ENCODE measurements around the gene BMERB1.
"Not testable (repeated sequence)": the region's sequence is repeated elsewhere in the genome, so short reads cannot be mapped to it uniquely, and the experiment has no call there.

The BMERB1 gene

DNA sequence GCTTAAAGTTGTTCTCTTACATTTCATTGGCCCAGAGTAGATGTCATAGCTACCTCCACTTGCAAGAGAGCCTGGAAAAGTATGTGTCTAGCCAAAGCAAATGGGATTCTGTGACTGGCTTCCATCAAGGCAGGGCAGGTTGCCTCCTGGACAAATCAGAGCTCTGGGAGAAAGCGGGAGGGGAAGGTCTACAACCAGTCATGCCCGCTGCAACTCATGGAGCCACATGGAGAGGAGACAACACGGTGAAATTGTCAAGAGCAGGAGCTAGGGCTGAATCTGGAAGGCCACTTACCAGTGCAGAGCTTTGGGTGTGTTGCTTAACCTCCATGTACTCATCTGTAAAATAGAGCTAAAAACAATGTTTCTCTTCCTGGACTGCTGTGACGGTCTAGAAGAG lies 124.8 kb downstream of the BMERB1 start:
- DNase-seq (ENCODE audit: low spot score): no peak

DNA sequence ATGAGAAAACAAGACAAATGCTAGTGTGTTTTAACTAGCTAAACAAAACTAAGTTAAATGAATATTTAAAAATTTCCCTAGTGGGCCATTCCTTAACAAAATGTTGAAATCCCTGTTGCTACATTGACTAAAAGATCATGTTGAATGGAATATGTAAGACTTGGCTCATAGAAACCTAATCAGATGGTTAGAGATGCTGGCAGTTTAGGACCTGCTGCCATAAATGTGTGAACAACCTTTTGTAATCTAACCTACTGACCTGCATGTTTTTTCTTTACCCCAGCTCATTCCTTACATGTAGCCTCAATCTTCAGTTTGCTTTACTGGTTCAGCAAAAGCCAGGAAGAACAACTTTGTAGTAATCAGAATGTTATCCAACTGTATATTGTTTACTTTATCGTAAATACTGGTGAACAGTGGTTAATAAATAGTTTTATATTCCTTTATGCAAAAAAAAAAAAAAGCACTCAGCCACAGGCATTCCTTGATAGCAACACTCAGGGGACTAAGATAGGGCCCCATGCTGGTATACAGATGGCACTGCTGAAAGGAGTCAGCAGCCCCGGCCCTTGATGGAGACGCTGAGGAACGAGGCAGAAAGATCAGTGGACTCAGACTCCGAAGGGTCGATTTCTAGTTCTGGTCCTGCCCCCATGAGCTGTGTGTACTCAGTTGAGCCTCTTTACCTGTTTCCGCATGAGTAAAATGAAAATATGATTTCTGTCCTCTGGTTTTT lies 130.4 kb downstream of the BMERB1 start:
- DNase-seq (ENCODE audit: low spot score): no peak

DNA sequence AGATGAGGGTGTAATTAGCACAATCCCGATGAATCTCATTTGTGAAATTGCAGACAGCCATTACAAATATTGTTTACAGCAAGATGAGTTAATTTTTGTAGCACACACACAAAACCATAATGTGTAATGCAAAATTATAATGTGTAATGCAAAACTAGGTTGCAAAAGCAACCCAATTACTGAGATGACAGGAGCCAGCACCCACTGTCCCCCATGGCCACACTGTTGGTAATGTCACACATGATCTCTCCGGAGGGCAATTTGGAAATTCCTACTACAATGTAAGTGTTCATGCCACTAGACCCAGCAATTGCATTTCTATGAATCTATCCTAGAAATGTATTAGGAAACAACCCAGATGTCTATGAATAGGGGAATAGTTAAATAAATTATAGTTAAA lies 131.7 kb downstream of the BMERB1 start:
- no peak for DNase-seq (ENCODE audit: low spot score)

DNA sequence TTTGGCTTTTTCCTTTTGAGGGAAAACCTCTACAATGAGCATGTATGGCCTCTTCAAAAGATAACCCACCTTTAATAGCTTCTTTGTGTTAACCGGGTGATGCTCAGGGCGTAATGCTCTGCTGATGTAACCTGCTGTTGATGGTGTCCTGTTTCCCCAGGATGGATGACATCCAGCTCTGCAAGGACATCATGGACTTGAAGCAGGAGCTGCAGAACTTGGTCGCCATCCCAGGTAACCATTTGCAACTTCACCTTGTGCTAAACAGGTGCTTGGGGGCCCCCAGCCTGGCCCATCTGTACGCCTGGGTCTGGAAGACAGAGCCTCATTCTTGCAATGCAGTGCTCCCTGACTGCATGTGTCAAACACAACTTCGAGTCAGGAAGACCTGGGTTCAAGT lies 133.4 kb downstream of the BMERB1 start:
- DNase-seq (ENCODE audit: low spot score): no peak

DNA sequence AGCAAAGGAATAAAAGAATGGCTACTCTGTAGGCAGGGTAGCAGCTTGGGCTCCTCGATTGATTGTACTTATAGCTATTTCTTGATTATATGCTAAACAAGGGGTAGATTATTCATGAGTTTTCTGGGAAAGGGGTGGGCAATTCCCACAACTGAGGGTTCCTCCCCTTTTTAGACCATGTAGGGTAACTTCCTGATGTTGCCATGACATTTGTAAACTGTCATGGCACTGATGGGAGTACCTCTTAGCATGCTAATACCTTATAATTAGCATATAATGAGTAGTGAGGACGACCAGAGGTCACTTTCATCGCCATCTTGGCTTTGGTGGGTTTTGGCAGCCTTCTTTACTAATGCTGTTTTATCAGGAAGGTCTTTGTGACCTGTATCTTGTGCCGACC lies 136.3 kb downstream of the BMERB1 start:
- DNase-seq (ENCODE audit: low spot score): not testable (repeated sequence)

DNA sequence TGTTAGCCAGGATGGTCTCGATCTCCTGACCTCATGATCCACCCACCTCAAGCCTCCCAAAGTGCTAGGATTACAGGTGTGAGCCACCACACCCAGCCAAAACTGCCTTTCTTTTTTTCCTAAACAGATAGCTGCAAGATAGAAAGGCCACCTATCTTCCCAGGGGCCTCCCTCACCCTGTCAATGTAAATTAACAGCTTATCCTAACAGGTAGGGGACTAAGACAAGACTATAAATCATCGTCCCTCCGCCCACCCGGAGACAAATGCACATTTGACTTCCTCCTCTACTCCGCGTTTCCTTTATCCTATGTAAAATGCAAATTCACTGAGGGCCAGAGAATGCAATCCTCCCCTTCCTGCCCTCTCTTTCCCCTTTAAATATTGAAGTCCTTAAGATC lies 137.2 kb downstream of the BMERB1 start:
- DNase-seq (ENCODE audit: low spot score): no peak

DNA sequence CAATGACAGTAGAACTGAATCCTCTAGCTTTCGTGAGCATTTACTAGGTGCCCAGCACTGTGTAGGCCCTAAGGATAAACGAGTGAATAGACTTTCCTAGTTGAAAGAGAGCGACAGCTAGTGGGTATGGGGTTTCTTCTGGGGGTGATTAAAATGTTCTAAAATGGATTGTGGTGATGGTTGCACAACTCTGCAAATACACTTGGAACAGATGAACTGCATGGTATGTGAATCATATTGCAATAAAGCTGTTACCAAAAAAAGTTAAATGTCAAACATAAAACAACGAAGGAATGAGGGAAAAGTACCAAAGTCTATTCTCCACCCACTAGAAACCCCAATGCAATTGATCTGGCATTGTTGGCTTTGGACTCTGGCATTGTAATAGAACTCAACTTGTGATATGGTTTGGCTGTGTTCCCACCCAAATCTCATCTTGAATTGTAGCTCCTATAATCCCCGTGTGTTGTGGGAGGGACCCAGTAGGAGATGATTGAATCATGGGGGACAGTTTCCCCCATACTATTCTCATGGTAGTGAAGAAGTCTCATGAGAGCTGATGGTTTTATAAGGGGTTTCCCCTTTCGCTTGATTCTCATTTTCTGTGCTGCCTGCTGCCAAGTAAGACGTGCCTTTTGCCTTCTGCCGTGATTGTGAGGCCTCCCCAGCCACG lies 138.1 kb downstream of the BMERB1 start:
- DNase-seq (ENCODE audit: low spot score): no peak

DNA sequence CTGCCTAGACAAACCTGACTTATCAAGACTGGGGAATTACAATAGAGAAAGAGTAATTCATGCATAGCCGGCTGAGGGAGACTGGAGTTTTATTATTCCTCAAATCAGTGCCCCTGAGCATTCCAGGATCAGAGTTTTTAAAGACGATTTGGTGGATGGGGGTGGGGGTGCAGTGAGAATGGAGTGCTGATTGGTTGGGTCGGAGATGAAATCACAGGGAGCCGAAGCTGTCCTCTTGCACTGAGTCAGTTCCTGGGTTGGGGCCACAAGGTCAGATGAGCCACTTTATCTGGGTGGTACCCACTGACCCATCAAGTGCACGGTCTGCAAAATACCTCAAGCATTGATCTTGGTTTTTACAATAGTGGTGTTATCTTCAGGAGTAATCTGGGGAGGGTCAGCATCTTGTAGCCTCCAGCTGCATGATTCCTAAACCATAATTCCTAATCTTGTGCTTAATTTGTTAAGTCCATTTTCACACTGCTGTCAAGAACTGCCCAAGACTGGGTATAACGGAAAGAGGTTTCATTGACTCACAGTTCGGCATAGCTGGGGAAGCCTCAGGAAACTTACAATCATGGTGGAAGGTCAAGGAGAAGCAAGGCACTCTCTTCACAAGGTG lies 139.0 kb downstream of the BMERB1 start:
- no peak for DNase-seq (ENCODE audit: low spot score)

DNA sequence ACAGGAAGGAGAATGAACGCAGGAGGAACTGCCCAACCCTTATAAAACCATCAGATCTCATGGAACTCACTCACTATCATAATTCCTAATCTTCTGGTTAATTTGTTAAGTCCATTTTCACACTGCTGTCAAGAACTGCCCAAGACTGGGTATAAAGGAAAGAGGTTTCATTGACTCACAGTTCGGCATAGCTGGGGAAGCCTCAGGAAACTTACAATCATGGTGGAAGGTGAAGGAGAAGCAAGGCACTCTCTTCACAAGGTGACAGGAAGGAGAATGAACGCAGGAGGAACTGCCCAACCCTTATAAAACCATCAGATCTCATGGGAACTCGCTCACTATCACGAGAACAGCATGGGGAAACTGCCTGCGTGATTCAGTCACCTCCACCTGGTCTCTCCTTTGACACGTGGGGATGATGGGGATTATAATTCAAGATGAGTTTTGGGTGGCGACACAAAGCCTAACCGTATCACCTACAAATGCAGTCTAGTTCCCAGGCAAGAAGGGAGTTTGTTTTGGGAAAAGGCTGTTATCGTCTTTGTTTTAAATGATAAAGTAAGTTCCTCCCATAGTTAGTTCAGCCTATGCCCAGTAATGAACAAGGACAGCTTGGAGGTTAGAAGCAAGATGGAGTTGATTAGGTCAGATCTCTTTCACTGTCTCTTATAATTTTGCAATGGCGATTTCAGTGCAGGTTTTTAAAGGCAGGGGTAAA lies 139.7 kb downstream of the BMERB1 start:
- DNase-seq (ENCODE audit: low spot score): not testable (repeated sequence)

DNA sequence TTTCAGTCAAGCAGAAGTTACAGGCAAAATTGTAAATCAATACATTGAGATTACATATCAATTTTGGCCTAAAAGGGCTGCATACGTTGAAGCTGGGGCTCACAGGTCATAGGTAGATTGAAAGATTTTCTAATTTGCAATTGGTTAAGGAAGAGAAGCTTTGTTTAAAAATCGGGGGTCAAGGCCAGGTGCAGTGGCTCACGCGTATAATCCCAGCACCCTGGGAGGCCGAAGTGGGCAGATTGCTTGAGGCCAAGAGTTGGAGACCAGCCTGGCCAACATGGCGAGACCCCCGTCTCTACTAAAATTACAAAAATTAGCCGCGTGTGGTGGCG lies 140.2 kb downstream of the BMERB1 start:
- DNase-seq (ENCODE audit: low spot score): no peak

DNA sequence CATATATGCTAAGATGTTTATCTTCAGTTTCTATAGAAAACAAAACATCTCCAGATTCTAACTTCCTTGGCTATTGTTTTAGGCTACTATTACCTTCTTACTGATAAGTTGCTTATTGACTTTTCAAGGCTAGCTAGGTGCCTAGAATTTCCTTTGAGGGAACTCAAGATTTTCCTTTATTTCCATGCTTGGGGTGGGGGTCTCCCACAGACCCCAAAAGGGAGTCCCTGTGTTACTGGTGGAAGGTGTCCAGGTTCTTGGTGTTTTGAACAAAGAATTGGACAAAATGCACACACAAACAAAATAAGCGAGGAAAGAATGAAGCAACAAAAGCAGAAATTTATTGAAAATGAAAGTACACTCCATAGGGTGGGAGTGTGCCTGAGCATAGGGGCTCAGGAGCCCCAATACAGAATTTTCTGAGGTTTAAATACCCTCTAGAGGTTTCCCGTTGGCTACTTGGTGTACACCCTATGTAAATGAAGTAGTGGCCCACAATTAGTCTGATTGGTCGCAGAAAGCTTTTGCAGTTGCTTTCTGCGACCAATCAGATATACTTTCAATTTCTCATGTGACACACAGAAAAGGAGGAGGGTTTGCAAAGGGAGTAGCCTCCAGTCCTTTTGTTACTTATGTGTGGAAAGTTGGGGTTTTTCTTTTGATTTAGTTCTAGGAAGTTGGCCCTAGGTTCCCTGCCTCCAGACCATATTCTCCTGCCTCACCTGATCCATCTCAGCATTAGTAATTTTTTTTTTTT lies 141.1 kb downstream of the BMERB1 start:
- DNase-seq (ENCODE audit: low spot score): no peak

DNA sequence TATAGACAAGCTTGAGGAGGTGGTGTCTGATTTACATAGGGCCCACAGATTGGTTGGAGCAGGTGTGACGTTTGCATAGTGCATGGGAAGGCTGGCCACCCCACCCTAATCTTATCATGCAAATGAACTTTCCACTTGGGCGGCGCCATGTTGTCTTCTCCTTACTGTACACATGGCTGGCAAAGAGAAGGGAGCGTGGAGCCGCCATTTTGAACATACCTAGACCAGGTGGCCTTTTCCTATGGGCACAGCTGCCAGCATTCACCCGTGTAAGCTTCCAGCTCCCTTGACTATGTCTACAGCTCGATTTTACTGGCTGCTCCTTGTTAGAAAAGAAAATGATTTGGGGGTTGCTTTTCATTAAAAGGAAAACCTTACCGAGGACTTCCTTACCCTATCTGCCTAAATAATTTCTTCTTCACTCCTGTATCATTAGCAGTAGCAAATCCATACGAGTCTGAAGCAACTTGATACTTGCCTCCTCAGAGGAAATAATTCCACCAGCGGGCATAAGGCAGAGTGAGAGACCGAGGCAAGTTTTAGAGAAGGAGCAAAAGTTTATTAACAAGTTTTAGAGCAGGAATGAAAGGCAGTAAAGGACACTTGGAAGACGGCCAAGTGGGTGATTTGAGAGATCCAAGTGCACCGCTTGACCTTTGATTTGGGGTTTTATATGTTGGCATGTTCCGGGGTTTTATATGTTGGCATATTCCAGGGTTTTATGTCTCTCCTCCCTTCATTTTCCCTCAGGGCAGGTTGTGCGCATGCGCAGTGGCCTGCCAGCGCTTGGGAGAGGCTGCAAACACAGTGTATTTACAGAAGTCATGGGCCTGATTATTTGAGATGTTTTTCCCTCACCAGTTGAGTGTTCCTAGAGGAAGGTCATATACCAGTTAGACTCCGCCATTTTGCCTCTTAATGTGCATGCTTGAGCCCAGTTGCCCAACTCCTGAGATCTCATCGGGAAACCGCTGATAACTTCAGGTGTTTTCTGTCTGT lies 142.9 kb downstream of the BMERB1 start:
- no peak for DNase-seq (ENCODE audit: low spot score)

DNA sequence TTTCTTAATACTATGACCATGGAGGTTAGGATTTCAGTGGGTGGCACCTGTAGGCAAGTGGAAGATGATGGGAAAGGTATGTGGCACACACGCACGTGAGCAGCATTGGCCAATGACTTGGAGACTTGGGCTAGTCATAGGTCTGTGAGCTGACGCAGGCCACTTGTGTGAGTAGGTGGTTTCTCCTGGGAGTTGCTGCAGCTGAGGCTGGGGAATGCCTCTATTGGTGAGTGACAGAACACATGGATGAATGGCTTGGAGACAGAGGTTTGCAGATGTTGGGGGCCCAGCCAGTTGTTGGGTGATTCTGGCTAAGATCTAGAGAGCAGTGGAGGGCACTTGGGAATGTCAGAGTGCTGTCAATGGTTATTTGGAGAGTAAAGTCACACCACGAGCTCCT lies 144.4 kb downstream of the BMERB1 start:
- DNase-seq (ENCODE audit: low spot score): no peak

DNA sequence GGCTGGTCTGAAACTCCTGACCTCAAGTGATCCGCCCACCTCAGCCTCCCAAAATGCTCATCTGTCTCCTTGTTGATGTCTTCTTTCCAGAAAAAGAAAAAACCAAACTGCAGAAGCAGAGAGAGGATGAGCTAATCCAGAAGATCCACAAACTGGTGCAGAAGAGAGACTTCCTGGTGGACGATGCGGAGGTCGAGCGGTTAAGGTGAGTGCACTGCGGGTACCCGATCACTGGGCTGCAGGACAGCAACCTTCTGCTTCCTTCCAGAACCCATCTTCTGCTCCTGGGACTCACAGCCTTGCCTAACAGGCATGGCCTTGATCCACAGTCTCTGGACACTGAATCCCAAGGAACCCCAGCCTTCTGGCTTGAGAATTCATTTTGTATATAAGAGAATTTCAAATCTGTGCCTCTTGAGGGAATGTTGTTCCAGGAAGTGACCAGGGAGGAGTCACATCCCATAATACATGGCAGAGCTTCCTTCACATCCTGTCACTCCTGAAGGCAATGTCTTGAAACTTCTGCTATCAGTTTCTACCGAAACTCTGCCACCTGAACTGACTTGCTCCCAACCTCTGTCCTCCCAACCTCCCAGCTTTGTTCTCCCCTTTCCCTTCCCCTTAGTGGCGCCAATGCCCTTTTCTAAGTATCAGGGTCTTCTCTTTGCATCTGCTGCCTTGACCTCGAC lies 146.9 kb downstream of the BMERB1 start:
- DNase-seq (ENCODE audit: low spot score): no peak

DNA sequence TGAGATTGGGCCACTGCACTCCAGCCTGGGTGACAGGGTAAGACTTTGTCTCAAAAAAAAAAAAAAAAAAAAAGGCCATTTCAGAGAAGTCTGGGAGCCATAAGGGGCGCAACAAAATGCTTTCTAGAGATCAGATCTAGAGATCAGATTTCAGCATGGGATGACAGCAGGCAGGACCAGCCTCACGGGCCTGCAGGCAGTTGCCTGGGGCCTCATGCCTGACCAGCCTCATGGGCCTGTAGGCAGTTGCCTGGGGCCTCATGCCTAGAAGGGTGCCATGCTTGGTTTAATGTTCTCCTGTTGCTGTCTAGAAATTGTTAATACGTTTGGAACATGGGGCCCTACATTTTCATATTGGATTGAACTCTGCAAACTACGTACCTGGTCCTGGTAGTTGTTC lies 149.1 kb downstream of the BMERB1 start:
- DNase-seq (ENCODE audit: low spot score): no peak

DNA sequence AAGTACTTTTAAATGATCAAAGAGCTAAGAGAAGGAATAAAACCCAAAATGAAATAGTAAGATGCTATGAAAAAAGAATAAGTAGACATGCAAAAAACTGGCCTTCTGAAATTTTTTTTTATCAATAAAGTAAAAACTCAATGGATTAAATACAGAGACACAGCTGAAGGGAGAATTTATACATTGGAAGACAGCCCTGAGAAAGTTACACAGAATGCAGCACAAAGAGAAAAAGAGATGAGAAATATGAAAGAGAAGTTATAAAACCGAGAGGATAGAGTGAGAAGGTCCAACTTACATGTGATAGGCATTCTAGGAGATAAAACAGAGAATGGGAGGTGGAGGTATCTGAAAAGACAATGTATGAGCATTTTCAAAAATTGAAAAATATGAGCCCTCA lies 151.6 kb downstream of the BMERB1 start:
- DNase-seq (ENCODE audit: low spot score): no peak

DNA sequence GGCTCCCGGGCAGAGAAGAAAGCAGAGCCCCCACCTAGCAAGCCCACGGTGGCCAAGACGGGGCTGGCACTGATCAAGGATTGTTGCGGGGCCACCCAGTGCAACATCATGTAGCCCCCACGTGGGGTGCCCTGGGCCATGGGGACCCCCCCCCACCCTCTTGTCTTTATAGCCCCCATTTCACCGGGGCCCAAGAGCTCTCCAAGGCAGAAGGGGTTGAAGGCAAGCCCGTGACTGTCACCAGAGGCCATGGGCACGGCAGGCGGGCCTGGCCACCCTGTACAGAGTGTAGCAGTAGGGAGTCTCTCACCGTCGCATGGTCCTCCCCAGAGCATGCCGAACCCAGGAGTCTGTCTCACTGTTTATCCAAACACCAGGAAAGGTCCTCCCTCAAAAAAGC lies 152.3 kb downstream of the BMERB1 start:
- no peak for DNase-seq (ENCODE audit: low spot score)

DNA sequence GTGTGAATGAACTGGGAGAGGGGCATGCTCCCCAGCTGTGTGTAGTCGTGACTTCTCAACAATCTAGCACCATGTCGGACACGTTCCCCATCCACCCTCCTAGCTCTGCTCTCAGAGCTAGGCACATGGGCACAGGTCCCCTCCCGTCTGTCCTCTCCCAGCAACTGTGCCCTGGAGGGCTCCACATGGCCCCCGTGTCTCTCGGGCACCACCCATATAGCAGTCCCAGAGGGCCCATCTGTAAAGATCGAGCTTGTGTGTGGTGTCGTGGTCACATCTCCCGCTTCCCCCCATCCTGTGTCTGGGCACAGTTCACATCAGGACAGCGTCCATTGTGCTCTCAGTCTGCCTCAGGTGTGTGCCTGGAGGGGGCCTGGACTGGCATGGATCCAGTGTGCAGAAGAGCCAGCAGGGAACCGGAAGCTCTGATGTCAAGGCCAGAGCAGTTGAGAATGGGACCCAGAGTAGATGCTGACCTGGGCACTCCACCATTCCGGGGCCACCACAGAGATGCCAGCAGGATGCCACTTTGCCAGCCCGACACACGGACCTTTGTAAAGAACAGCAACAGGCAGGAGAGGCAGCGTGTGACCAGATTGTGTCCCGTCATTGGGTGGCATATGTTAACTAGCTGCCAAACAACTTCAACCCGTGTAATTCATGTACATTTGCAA lies 152.9 kb downstream of the BMERB1 start:
- DNase-seq (ENCODE audit: low spot score): no peak

DNA sequence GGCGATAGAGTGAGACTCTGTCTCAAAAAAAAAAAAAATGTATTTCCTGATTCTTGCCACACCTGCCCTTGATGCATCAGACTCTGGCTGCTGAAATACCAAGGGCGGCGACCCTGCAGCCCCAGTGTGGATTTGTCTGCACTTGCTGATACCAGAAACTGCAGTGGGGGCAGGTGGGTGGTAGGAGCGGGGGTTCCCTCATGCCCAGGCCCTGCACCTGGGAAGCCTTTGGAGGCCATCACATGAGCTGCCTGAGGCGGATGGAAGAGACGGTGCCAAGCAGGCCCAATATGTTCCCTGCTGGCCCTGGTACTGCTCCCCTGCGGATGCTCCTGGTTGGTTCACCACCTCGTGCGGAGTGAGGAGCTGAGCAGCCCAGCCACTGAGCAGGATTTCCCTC lies 157.9 kb downstream of the BMERB1 start:
- no peak for DNase-seq (ENCODE audit: low spot score)

DNA sequence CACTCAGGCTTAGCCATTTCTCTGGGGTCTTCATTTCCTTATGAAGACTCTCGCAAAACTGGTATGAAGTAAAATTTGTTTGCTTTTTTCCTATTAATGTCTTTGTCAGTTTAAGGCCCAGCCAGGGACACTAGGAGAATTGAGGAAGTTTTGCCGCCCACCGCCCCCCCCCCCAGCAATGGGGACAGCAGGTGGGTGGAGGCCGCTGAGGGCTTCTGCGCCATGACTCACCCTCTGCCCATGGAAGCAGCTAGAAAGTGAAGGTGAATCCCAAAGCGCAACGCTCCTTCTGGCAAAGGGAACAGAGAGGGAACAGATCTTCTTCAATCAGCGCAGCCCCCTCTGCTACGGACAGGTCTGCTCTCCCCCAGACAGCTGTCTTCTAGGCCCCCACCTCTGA lies 158.8 kb downstream of the BMERB1 start:
- no peak for DNase-seq (ENCODE audit: low spot score)
